NCI-H2029 (cell line): ENCODE measurements around the gene RNF19B.
A peak's percentile ranks its signal among the peaks of the same experiment; 100 is the strongest.
"Not testable (repeated sequence)": the region's sequence is repeated elsewhere in the genome, so short reads cannot be mapped to it uniquely, and the experiment has no call there.

Experiments used
- DNase-seq: peaks from one replicate; lab custom pipeline; 2025; lab: John Stamatoyannopoulos, UW

RNF19B gene

DNA sequence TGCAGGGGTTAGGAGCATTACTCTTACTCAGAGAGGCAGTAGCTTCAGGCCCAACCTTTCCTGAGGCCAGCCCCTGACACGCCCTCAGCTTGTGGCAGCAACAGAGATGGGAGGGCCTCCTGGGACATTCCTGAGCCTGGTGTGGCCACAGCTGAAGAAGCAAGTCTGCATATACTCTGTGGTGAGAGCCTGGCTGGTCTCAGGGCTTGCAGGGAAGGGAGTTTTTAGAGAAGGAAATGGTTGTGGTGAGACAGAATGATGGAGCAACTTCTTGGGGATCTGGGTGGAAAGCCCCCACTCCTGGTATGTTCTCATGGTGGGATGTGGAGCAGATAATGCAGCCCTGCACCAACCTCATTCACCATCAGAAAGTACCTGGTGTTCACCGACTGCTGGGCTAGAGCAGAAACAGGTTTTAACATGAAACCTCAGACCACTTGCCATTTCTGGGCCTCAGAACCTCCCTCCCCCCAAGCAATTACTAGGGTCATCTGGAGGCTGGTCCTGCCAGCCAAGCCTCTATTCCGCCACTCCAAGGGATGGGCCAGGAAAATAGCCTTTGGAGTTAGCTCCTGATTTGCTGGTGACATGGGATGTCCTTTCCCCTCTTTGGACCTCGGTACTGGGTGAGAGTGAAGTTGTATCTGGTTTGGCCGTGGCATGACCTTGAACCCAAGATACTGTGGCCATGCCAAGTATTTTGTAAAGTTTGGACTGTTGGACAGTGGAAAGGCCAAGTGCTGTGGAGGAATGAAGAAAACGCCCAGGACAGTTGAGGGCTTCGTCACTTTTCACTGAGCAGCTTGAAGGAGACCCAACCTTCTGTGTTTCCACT, 28.1 kb upstream of the RNF19B start:
- DNase-seq = no peak

DNA sequence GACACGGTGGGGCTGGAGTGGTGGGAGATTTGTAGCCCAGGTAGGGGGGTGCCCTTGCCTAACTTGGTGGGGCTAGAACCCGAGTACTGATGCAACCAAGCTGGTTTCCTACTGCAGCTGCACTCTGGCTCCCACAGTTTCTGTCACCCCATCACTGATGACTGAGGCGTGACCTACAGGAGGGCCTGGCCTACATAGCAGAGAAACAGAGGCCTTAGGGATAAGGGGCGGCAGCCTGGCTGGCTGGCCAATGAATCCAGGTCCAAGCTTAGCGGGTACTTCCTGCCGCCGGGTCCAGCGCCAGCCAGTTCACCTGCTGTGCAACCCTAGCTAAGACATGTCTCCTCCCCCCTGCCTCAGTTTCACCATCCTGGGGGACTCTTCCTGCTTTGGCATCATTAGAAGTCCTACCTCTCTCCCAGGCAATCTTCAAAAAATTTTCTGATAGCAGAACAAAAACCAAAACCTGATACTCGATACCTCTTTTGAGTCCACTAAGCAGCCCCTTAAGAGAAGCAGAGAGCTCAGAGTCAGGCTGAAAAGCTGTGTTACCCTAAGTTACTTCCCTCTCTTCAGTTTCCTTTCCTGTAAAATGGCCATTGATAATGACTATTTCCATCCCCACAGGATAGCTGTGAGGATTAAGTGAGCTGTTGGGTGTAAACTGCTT, 27.3 kb upstream of the RNF19B start:
- no peak for DNase-seq

DNA sequence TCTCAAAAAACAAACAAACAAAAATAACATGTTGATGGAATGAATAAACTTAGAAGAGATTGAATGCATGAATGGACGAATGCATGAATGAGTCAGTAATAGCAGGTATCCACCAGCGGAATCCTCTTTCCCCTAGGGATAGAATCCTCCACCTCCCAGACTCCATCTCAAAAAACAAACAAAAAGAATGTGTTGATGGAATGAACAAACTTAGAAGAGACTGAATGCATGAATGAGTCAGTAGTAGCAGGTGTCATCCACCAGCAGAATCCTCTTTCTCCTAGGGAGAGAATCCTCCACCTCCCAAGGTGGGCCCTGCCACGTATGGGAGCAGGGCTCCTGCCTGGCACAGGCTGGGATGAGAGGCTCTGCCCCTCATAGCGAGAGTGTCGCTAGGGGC, 26.8 kb upstream of the RNF19B start:
- DNase-seq = no peak

DNA sequence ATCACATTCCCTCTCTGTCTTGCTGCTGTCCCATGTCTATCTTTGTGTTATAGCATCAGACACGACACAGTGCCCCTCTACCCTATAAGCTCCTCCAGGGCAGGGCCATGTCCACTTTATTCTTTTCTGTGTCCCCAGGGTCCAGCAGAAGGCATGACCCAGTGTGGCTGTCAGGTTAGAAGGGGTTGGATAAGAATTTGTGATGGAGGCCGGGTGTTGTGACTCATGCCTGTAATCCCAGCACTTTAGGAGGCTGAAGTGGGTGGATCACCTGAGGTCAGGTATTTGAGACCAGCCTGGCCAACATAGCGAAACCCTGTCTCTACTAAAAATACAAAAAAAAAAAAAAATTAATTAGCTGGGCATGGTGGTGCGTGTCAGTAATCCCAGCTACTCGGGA, 26.3 kb upstream of the RNF19B start:
- DNase-seq = no peak

DNA sequence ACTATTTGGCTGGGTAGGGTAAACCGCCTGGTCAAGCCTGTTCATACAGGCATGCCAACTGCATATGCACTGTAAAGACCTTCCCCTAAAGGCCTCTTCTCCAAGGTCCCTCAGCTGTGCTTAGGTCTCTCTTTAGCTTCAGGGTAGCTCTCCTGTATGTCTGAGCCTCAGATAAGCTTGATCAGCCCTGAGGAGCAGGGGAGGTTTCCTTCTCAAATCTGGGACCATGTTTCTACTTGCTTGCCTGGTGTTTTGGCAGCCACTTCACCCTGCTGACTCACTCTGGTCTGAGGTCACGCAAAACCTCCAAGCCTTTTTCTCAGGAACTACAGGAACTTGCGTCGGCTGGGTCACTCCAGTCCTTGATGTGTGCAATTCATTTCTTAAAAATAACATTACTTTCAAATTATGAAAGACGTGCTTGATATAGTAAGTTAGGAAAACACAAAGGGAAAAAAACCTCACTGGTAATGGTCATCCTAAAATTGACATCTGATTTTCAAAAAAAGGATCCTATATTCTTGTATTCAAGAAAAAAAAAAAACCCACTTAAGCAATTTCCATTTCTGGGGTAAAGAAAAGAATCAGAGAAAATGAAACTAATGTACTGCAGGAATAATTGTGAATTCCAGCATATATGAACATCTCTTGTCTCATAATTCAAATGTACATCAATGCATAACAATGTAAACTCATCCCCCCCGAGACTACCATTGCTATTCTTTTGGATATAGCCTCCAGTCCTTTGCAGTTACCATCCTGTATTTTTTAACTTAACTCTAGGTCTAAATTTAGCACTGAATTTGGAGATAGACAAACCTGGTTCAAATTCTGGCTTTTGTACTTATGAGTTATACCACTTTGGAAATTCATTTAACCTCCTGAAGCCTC, 24.8 kb upstream of the RNF19B start:
- no peak for DNase-seq

DNA sequence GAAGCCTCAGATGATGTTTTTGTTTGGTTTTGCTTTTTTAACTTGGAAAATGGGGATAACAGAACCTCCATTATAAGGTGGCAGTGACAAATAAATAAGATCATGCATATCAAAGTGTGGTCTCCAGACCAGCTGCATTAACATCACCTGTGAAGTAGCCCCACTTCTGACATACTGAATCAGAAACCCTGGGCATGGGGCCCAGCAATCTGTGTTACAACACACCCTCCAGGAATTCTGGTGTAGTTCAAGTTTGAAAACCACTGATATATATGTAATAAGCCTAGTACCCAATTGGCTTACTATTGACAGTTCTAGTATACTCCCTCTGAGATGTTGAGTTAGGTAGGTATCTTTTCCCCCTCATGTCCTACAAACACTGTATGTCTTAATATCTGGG, 24.1 kb upstream of the RNF19B start:
- no peak for DNase-seq

DNA sequence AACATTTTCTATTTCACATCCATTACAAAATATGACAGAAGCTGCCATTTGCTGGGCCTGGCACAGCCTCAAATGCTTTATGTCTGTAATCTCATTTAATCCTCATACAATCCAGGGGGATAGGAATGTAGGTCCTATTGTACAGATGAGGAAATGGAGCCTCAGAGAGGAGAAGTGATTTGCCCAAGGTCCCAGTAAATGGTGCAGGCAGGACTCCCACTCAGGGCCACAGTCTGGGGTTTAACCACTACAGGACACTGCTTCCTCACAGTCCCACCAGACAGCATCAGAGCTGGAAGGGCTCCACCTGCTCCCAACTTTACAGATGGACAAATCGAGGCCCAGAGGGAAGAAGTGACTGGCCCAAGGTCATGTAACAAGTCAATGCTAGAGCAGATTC, 20.6 kb upstream of the RNF19B start:
- no peak for DNase-seq

DNA sequence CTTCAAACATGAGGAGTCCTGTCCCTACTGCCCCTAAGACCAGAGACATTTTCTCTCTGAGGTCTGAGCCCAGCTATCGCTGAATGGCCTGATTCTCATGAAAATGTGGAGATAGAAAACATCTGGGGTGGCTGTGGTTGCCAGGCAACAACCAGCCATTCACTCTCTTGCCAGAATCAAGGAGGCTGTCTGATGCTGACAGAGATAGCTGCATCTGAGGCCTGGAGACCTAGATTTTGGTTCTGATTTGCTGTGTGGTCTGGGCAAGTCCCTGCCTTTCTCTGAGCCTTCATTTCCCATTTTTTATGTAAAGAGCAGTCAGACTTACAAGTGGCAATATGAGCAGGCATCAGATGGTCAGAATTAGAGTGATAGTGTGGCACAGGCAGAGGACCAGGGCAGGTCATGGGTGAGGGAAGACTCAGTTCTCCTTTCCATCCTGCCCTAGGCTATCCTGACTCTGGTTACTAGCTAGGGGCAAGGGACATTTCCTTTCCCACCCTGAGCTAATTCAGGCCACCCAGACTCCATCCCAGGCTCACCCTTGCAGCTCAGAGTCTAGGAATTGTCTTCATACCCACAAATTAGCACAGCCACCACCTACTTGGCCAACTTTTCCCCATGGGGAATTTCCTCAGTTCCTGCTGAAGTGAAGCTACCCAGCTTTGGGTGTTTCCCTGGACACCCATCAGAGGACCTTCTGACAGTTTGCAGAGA, 20.0 kb upstream of the RNF19B start:
- no peak for DNase-seq

DNA sequence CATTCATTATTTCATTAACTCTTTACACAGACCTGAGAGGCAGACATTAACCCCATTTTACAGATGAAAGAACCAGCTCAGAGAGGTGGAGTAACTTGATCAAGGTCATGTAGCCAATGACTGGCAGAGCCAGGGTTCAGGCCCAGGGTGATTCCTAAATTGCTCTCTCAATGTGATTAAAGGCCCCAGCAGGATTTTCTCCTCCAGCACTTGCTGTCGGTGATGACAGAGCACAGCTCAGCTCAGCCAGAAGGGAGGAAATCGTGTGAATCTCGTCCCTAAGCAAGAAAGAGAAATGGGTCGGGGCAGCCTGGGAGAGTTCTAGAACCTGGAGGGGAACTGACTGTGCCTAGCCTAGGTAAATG, 19.5 kb upstream of the RNF19B start:
- no peak for DNase-seq

DNA sequence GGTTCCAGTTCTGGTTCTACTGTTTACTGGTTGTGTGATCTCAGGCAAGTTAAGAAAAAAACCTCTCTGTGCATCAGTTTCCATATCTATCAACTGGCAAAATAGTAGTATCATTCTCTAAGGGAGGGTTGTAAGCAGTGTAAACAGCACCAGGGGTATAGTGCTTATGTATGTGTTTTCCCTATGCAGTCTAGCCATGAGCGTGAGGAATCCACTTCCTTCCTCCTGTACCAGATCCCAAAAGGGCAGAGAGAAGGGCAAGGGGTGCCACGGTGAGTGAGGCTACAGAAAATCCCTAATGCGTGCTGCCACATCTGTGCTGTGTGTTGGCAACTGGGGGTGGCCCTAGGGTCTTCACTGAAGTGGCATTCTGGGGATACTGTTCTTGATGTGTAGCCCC, 18.4 kb upstream of the RNF19B start:
- DNase-seq = no peak

DNA sequence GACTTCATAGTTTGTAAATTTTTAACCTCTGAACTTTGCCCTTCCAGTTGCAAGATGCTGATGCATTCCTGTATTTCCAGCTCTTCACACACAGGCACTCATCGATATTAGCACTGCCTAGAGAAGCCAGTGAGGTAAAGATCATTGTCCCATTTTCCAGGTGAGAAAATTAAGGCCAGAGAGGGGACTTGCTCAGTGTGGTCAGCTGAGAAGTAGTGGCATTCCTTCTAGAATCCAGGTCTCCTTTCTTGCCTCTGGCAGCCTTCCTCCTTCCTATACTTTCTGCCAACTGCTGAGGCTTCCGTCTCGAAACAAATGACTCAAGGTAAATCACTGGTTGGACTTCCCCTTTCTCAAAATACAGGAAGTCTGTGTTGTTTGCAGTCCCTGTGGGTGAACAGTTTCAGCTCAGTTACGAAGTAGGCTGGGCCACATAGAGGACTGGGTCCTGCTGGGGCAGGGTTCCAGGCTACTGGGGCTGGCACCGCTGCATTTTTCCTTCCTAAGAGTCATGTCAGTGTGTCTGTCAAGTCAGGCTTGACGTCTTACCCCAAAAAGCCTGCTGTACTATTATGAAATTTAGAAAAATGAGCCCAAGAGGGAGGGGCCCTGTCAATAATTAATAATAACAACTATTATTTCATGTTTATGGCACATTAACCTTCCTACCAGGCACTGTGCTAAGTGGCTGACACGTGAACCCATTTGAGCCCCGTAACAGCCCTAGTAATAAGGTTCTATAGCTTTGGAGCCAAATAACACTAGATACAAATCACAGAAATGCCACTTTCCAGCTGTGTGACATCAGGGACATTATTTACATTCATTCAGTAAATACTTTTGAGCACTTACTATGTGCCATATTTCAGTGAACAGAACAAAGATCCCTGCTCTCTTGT, 16.6 kb upstream of the RNF19B start:
- DNase-seq = no peak

DNA sequence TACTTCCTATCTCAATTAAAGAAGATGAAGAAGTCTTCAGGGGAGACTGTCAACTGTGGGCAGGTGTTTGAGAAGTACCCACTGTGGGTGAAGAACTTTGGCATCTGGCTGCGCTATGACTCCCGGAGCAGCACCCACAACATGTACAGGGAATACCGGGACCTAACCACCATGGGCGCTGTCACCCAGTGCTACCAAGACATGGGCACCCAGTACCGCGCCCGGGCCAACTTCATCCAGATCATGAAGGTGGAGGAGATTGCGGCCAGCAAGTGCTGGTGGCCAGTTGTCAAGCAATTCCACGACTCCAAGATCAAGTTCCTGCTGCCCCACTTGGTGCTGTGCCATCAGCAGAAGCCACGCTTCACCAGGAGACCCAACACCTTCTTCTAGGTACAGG, 15.5 kb upstream of the RNF19B start:
- DNase-seq = no peak

DNA sequence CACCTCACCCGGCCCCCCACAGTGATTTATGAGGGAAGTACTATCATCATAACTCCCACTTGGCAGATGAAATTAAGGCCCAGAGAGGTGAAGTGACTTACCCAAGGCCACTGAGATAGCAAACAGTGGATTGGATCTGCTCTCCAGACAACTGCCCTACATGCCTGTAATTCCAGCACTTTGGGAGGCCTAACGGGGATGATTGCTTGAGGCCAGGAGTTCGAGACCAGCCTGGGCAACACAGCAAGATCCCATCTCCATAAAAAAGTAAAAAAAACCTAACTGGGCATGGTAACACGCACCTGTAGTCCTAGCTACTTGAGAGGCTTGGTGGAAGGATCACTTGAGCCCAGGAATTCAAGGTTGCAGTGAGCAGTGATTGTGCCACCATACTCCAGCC, 14.2 kb upstream of the RNF19B start:
- no peak for DNase-seq

DNA sequence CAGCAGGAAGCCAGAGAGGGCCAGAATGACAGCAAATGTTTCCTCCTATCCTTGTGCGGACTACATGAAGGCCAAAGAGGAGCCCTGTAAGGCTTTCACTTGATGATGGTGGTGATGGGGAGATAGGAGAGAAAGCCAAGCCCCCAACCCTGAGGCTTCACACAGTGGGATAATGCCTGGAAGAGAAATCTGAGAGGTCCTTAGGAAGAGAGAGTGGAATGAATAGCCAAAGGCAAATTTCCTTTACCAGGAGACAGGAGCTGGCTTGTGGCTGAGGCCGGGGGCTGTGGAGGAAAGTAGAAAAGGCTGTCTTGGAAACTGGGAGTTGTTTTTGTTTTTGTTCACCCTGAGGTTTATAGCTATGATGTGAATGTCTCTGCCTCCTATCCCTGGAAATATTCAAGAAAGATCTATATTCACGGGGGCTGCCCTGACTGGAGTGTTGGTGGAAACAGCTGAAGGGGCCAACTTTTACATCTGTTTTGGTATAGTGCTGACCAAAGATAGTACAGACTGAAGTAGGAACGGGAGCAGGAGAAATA, 13.0 kb upstream of the RNF19B start:
- no peak for DNase-seq

DNA sequence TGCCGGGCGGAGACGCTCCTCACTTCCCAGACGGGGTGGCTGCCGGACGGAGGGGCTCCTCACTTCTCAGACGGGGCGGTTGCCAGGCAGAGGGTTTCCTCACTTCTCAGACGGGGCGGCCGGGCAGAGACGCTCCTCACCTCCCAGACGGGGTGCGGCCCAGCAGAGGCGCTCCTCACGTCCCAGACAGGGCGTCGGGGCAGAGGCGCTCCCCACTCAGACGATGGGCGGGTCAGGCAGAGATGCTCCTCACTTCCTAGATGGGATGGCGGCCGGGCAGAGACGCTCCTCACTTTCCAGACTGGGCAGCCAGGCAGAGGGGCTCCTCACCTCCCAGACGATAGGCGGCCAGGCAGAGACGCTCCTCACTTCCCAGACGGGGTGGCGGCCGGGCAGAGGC, 10.4 kb upstream of the RNF19B start:
- not testable (repeated sequence) for DNase-seq

DNA sequence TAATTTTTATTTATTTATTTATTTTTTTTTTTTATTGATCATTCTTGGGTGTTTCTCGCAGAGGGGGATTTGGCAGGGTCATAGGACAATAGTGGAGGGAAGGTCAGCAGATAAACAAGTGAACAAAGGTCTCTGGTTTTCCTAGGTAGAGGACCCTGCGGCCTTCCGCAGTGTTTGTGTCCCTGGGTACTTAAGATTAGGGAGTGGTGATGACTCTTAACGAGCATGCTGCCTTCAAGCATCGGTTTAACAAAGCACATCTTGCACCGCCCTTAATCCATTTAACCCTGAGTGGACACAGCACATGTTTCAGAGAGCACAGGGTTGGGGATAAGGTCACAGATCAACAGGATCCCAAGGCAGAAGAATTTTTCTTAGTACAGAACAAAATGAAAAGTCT, 8.8 kb upstream of the RNF19B start:
- DNase-seq = not testable (repeated sequence)

DNA sequence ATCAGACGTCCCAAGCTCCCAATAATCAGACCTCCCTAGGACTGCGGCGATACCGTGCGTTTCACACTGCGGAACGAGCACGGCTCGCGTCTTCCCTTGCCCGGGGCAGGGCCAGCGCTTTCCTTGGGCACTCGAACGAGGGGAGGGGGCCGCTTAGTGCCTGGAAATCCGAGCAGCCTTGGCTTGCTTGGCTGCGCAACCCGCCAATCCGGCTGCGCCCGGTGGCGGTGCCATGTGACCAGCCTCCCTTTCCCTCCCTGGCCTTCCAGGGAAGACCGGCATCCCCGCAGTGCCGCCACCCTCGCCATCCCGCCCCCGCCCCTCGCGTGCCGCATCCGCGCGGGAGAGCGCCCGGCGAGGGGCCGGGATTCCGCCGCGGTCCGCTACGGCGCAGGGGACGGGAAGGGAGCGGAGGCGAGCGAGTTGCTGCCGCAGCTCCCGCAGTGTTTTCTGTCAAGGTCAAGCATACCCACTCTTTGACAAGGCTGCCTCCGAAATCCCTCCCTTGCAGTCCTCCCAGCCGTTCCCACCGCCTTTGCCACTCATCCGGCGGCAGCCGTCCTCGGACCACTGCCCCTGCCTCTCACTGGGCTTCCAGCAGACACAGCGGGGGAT, 8.3 kb upstream of the RNF19B start:
- peak; percentile 50 for DNase-seq

DNA sequence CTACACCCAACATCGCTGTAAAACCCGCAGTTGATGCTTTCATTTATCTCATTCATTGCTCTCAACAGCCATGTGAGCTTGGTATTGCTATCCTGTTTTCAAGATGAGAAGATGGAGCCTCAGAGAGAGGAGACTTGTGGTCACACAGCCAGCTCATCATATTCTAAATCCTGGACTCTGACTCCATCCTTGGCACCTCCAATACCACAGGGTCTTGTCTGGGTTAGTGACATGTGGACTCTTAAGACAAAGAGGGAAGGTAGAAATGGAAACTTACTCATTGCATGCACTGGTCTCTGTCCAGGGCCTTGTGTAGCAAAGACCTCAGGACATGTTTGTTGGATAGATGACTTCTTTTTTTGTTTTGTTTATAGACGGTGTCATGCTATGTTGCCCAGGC, 7.0 kb upstream of the RNF19B start:
- DNase-seq = no peak

DNA sequence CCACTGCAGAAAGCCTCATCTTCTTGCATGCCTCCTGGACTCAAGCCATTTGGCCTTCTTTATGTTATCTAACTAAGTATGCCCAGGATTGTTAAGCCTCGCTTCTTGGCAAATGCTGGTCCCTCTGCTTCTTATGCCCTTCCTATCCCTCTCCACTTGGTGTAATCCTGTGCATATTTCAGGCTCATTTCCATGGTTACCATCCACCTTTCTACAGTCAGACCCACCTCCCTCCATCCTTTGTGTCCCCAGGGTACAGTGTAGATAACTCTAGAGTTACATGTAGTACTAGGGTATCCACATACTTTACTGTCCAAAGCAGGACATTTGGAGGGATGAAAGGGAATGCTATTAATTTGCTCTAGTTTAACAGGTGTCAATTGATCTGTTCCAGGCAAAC, 6.5 kb upstream of the RNF19B start:
- no peak for DNase-seq

DNA sequence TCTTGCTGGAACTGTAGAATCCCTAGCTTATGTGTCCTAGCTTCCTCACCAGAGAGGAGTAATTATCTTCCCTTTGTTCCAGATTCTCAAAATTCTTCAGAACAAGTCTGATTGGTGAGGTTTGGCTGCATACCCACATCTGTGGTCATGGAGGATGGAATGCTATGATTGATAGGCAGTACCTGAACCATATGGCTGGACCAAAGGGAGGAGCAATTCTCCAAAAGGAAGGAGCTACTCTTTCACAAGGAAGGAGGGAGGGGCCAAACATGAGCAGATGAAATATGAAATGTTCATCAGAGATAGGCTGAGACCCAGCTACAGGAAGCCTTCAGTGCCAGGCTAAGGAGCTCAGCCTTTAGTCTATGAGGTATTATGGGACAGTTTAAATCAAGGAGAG, 5.0 kb upstream of the RNF19B start:
- DNase-seq = no peak
